Effector CD4-positive, alpha-beta T cell (primary cell): ENCODE data around the gene AKR1A1.
"Not testable (repeated sequence)": the region's sequence is repeated elsewhere in the genome, so short reads cannot be mapped to it uniquely, and the experiment has no call there.

Source experiments
- DNase-seq: peaks from one replicate; pipeline ENCODE4 v3.0.0-alpha.2; 2020

The AKR1A1 gene

DNA sequence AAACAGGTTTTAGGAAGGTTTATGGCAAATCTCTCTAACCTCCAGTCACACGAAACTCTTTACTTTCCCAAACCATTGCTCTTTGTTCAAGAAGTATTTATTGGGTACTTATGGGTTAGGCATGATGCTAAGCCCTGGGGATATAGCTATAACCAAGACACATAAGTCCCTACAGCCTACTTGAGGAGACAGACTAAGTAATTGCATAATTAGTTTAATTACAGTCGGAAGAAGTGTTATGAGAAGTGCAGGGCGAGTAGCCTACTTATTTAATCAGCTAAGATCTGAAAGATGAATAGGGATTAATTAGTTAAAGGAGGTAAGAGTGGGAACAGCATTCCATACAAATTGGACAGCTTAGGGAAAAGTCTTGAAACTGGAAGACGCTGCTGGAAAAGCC, 20.0 kb downstream of the AKR1A1 start:
- DNase-seq, result no peak

GRCh38 chr1:45573231-45573804, 22.7 kb downstream of the AKR1A1 start:
- DNase-seq, result no peak

DNA sequence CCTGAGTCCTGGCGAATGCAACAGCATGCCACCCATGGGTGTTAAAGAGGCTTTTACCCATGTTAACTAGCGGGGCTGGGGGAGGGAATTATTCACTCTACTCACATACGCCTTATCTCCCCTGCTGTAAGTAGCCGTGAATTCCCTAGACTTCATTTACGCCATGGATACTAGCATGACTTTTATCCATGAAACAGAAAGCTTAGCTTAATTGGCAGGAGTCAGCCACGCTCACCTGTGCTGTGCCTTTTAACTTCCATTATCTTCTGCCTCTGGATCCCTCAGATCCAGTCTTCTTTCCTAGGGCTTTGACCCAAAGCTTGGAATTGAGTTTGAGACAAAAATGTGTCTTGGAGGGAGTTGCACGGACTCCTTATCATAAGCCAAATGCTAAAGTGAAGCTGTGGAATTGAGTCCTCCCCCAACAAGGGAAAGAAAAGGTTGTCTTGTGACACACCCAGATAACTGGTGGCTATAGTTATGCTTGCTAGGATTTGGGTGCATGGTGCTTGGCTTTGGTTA, 23.5 kb downstream of the AKR1A1 start:
- no peak for DNase-seq

DNA sequence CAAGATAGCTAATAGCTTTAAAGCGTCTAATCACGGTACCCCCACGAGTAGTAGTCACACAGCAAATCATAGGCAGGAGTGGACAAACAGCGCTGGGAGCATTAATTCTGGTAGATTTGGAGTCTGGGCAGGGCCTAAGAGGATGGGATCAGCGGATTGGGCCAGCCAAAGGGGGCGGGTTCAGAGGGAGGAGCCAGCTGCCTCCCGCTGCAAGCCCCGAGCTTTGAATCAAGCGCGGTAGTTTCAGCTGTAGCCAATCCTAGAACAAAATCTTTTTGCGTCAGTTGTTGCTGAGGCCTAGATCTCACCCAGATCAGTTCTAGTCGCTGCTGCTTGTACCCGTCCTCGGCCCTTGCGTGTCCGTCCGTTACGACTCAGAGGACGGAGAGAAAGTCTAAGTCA, 32.6 kb downstream of the AKR1A1 start:
- DNase-seq, result peak; percentile 90

DNA sequence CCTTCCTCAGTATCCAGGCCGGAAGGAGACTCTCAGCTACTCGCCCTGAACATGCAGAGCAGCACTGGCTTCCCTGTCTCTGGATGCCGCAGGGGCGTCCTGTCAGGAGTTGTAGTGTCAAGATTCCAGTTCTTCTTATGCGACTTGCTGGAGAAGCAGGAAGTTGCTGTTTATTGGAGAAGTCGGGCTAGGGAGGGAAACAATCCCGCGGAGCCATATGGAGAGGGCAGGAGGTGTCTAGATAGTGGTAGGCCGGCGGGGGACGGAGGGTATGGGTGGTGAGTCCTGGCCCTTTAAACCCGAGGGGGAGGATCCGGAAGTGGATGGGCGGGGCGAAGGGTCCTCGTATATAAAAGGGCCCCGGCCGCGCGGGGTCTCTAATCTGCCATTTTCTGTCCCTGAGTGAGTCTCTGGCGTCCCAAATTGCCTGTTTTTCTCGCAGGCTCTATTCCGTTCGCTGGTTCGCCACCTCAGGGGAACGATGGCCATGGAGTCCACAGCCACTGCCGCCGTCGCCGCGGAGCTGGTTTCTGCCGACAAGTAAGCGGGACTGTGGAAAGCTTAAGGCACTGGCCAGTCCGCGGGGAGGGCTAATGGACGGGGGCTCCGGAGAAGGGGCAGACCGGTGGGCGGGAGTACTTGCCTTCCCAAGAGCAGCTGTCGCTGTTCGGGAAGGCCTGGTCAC, 33.2 kb downstream of the AKR1A1 start, which contains the start of gene NASP:
TSS of gene NASP (plus strand) at position 376 of the 685 bp plus-strand sequence. CDS start at position 482, 106 bp downstream.
- DNase-seq, result peak; percentile 88

- peak; percentile 82 for DNase-seq
These were observed 33.9 kb downstream of the AKR1A1 start for GRCh38 chr1:45584351-45585109.

GRCh38 chr1:45585110-45585426, 34.4 kb downstream of the AKR1A1 start:
- no peak for DNase-seq

GRCh38 chr1:45585496-45586075, 35.0 kb downstream of the AKR1A1 start:
- no peak for DNase-seq

- DNase-seq, result no peak
These were observed 36.1 kb downstream of the AKR1A1 start for GRCh38 chr1:45586769-45587168.

GRCh38 chr1:45589861-45590260, 39.2 kb downstream of the AKR1A1 start:
- no peak for DNase-seq

DNA sequence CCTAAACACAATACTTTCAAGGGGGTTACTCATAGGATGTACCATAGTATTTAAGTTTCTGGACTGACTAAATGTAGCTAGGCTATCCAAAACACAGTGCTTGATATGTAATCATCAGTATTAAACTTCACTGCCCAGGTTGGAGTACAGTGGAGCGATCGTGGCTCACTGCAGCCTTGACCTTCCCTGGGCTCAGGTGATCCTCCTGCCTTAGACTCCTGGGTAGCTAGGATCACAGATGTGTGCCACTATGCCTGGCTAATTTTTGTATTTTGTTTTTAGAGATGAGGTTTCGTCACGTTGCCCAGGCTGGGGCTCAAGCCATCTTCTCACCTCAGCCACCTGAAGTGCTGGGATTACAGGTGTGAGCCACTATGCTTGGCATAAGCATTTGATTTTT, 43.8 kb downstream of the AKR1A1 start:
- no peak for DNase-seq

GRCh38 chr1:45596765-45597164, 46.1 kb downstream of the AKR1A1 start:
- DNase-seq, result not testable (repeated sequence)

GRCh38 chr1:45604239-45604638, 53.6 kb downstream of the AKR1A1 start:
- no peak for DNase-seq

GRCh38 chr1:45607404-45608074, 56.9 kb downstream of the AKR1A1 start:
- no peak for DNase-seq

DNA sequence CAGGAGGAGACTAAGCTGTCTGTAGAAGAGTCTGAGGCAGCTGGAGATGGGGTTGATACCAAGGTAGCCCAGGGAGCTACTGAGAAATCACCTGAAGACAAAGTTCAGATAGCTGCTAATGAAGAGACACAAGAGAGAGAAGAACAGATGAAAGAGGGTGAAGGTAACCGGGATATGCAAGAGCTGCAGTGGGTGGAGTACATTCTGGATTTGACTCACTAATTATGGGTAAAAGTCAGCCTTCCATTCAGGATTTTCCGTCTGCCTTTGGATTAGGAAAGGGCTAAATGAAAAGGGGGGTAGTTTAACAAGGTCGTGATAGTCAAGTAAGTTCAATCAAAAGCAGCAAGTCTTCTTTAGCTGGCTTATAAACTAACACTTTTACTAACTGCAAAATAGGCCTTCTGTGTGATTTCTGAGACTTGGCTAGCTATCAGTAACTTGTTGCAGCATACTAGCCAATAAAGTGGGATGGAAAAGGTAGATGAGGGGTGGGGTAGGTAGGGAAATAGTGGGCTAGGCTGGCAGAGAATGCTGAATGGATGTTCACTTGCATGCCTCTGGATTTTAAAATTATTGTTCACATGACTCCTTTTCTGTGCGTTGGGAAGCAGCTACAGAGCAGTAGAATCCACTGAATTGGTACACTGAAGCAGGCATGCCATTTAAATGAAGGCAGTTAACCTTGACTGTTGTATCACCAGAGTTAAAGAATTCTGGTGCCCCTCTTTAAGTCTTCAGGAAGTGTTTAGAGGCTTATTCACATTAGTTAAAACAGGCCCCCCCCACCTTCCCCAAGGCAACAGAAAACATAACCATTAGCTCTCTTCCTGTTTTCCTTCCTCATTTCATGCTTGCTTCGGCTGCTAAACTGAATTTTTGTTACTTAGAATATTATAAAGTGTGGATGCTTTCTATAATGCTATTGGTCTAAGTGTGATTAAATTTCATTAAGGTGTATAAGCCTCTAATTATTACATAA, 57.8 kb downstream of the AKR1A1 start:
- no peak for DNase-seq

DNA sequence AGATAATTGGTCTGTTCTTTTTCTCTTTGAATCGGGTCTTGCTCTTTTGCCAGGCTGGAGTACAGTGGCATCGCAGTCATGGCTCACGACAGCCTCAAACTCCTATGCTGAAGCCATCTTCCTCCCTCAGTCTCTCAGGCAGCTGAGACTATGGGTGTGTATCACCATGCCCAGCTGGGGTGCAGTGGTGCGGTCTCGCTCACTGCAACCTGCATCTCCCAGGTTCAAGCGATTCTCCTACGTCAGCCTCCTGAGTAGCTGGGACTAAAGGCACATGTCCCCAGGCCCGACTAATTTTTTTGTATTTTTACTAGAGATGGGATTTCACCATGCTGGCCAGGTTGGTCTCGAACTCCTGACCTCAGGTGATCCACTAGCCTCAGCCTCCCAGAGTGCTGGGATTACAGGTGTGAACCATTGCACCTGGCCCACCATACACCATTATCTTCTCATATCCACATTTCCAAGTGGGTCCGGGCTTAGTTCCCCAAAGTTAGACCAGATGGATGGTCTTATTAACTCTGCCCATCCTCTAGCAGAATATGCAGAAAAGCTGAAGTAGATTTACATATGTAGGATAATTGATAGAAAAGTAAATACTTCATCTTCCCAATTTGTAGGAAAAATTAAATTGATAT, 60.1 kb downstream of the AKR1A1 start:
- no peak for DNase-seq

- no peak for DNase-seq
These were observed 62.4 kb downstream of the AKR1A1 start for GRCh38 chr1:45612941-45613579.

- DNase-seq, result no peak
These were observed 65.3 kb downstream of the AKR1A1 start for GRCh38 chr1:45615885-45616284.

DNA sequence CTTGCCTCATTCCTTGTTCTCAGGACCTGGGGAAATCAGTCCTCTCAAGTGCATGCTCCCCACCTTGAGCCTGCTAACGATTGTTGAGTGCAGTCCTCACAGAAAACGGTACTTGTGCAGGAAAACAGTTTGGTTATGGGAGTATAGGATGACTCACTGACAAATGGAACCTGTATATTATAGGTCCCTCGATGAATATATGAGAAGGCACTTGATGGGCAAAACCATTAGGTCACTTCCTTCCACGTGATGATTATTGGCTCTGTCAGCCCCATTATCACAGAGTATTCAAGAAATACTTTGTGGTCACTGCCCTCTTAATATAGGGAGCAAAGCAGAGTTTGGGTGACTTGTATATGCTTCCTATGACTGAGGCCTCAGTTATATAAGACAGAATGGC, 67.0 kb downstream of the AKR1A1 start:
- DNase-seq, result no peak

DNA sequence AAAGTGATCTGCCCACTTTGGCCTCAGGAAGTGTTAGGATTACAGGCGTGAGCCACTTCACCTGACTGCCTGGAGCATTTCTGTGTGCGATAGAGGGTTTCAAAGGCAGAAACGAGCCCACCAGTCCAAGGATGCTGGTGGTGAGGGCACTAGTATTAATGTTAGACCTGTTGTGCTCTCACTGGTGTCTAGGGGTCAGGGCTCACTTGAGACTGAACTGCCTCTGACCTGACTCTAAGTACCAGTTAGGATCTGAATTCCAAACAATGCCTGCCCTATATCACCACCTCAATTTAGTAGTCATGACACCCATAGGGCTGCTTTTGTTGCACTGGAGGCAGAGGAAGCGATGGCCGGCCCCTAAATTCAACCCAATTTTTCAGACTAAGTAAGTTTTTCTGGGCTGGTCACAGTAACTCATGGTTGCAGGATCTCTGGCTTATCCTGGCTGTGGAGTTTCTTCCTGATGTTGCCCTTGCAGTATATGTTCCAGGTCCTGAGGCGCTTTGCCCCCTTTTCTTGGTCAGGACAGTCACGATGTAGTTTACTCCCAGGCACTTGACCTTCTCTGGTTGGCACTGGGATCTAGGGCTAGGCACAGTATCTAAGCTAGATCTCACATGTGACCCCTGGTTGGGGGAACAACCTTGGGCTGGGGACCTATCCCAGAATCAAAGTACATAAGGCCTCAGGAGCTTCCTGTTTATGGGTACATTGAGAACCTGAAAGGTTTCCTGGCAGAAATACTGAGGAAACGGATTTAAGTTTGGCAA, 68.7 kb downstream of the AKR1A1 start:
- DNase-seq, result no peak
